H1 (cell line): ENCODE results near the gene PRRG1. TPM values are rescaled to one million over a fixed set of nuclear protein-coding genes. Genes with fewer than 3 reads are reported as not detected.

Source experiments
- CTCF ChIA-PET: fragments of 300-600 bp; sonication (Branson Sonifier 250); formaldehyde crosslinking; loops from one replicate; lab custom pipeline; 2021; ENCODE audit not compliant: partially characterized antibody; lab: Charles Lee
- POLR2A ChIA-PET: fragments of 300-600 bp; sonication (Branson Sonifier 250); formaldehyde crosslinking; loops from one replicate; lab custom pipeline; 2021; ENCODE audit warnings: inconsistent platforms; ENCODE audit not compliant: partially characterized antibody; lab: Charles Lee
- DNase-seq, 2 experiments: peaks; one replicate each; pipeline versions ENCODE4 v3.0.0 to v3.0.0-alpha.2; 2010 to 2022; ENCODE audit warnings: low spot score in 2 of 2, low read depth in 1 of 2, mixed read lengths in 1 of 2
- FAIRE-seq: peaks from 2 replicates; lab custom pipeline; 2011; peaks lifted over from hg19 to GRCh38; lab: Jason Lieb, UNC
- H2AFZ ChIP-seq: 2 replicates; pipeline ENCODE4 v1.8.1; 2012; ENCODE audit warnings: low read length, inconsistent platforms
- H2AK5ac ChIP-seq: 2 replicates; pipeline ENCODE4 v1.6.1; 2013; ENCODE audit warnings: low read depth, low read length
- H2BK120ac ChIP-seq: replicated peaks from 2 replicates; pipeline ENCODE3; 2013; ENCODE audit warnings: low read depth, low read length, inconsistent platforms
- H2BK12ac ChIP-seq: 2 replicates; pipeline ENCODE4 v1.6.1; 2013; ENCODE audit warnings: low read depth, low read length
- H2BK15ac ChIP-seq: 2 replicates; pipeline ENCODE4 v1.6.1; 2013; ENCODE audit warnings: low read length
- H2BK20ac ChIP-seq: 2 replicates; pipeline ENCODE4 v1.6.1; 2013; ENCODE audit warnings: low read length
- H2BK5ac ChIP-seq: 2 replicates; pipeline ENCODE4 v1.6.1; 2013; ENCODE audit warnings: low read depth, low read length
- H3K14ac ChIP-seq: 2 replicates; pipeline ENCODE4 v1.6.1; 2013; ENCODE audit warnings: inconsistent platforms; ENCODE audit not compliant: insufficient read length
- H3K18ac ChIP-seq: 2 replicates; pipeline ENCODE4 v1.6.1; 2013; ENCODE audit warnings: low read length; ENCODE audit errors: extremely low read depth
- H3K23ac ChIP-seq: 2 replicates; pipeline ENCODE4 v1.6.1; 2013; ENCODE audit warnings: inconsistent platforms; ENCODE audit not compliant: insufficient read length
- H3K23me2 ChIP-seq: 2 replicates; pipeline ENCODE4 v1.6.1; 2013; ENCODE audit warnings: low read depth, low read length
- H3K27ac ChIP-seq: 2 replicates; pipeline ENCODE4 v1.6.1; 2011; ENCODE audit warnings: low read depth, low read length, inconsistent platforms
- H3K27me3 ChIP-seq, 4 experiments: replicated peaks in 1 of 4; 1 replicate in 1 of 4; 2 replicates in 3 of 4; pipeline versions ENCODE4 v1.6.1 to v1.8.1; 2011 to 2013; ENCODE audit warnings: low read length in 3 of 4, mild to moderate bottlenecking in 3 of 4, inconsistent platforms in 2 of 4, mixed read lengths in 2 of 4, moderate library complexity in 1 of 4; ENCODE audit not compliant: control insufficient read depth in 3 of 4, insufficient read depth in 3 of 4; ENCODE audit errors: extremely low read depth in 1 of 4
- H3K36me3 ChIP-seq, 4 experiments: 2 replicates each; pipeline versions ENCODE4 v1.6.1 to v1.8.1; 2011 to 2013; ENCODE audit warnings: mild to moderate bottlenecking in 4 of 4, low read length in 3 of 4, moderate library complexity in 2 of 4, control low read depth in 1 of 4, inconsistent platforms in 1 of 4; ENCODE audit not compliant: insufficient read depth in 4 of 4, control insufficient read depth in 2 of 4
- H3K4ac ChIP-seq: replicated peaks from 2 replicates; pipeline ENCODE3; 2013; ENCODE audit warnings: low read length, low read depth, mixed read lengths, inconsistent platforms; ENCODE audit not compliant: insufficient read length
- H3K4me1 ChIP-seq, 4 experiments: replicated peaks in 1 of 4; 1 replicate in 1 of 4; 2 replicates in 3 of 4; pipeline versions ENCODE4 v1.6.1 to v1.8.1; 2011 to 2013; ENCODE audit warnings: low read length in 3 of 4, inconsistent platforms in 2 of 4, mixed read lengths in 1 of 4; ENCODE audit not compliant: insufficient read depth in 4 of 4, control insufficient read depth in 3 of 4
- H3K4me2 ChIP-seq, 2 experiments: 2 replicates each; pipeline versions ENCODE4 v1.6.1 to v1.8.1; 2011 to 2013; ENCODE audit warnings: low read depth in 2 of 2, low read length in 2 of 2, control low read depth in 1 of 2, inconsistent platforms in 1 of 2, mild to moderate bottlenecking in 1 of 2; ENCODE audit not compliant: insufficient read depth in 1 of 2
- H3K4me3 ChIP-seq, 4 experiments: fragments of 200-600, 300-600 bp in 1 of 4; sonication (generic), shearing (Covaris generic), sonication (Bioruptor Twin) in 1 of 4; 2 replicates each; pipeline versions ENCODE4 v1.5.1 to v1.8.1; 2011 to 2016; ENCODE audit warnings: low read length in 4 of 4, low read depth in 3 of 4, control low read depth in 2 of 4, inconsistent platforms in 2 of 4, mild to moderate bottlenecking in 2 of 4, mixed read lengths in 1 of 4, moderate library complexity in 1 of 4; ENCODE audit not compliant: insufficient read depth in 2 of 4; ENCODE audit errors: extremely low read depth in 1 of 4
- H3K56ac ChIP-seq: replicated peaks from 2 replicates; pipeline ENCODE3; 2013; ENCODE audit warnings: low read depth, mild to moderate bottlenecking, mixed read lengths, low read length, inconsistent platforms; ENCODE audit not compliant: insufficient read length
- H3K79me1 ChIP-seq: 2 replicates; pipeline ENCODE4 v1.6.1; 2013; ENCODE audit warnings: low read depth, low read length, control low read depth
- H3K79me2 ChIP-seq, 2 experiments: 2 replicates each; pipeline versions ENCODE4 v1.6.1 to v1.8.1; 2012 to 2013; ENCODE audit warnings: low read length in 2 of 2, mild to moderate bottlenecking in 2 of 2, inconsistent platforms in 1 of 2; ENCODE audit not compliant: insufficient read depth in 2 of 2, control insufficient read depth in 1 of 2
- H3K9ac ChIP-seq, 4 experiments: replicated peaks in 1 of 4; 1 replicate in 1 of 4; 2 replicates in 3 of 4; pipeline versions ENCODE4 v1.6.1 to v1.8.1; 2011 to 2013; ENCODE audit warnings: low read depth in 3 of 4, low read length in 3 of 4, control low read depth in 2 of 4, mild to moderate bottlenecking in 2 of 4, moderate library complexity in 2 of 4, inconsistent platforms in 1 of 4; ENCODE audit errors: extremely low read depth in 1 of 4
- H3K9me3 ChIP-seq, 2 experiments: 2 replicates each; pipeline versions ENCODE4 v1.6.1 to v1.8.1; 2012 to 2013; ENCODE audit warnings: mild to moderate bottlenecking in 2 of 2, moderate library complexity in 2 of 2, control low read depth in 1 of 2, inconsistent platforms in 1 of 2, low read depth in 1 of 2, low read length in 1 of 2, mixed read lengths in 1 of 2; ENCODE audit not compliant: insufficient read depth in 2 of 2
- H4K20me1 ChIP-seq, 2 experiments: replicated peaks in 1 of 2; 2 replicates each; pipeline versions ENCODE3 to v1.8.1; 2011 to 2013; ENCODE audit warnings: inconsistent platforms in 2 of 2, low read length in 2 of 2, mild to moderate bottlenecking in 1 of 2; ENCODE audit not compliant: insufficient read depth in 2 of 2, control insufficient read depth in 1 of 2
- H4K5ac ChIP-seq: 2 replicates; pipeline ENCODE4 v1.6.1; 2013; ENCODE audit warnings: low read length, low read depth, mixed read lengths, inconsistent platforms; ENCODE audit not compliant: insufficient read length
- H4K8ac ChIP-seq: 2 replicates; pipeline ENCODE4 v1.8.0; 2013; ENCODE audit warnings: mild to moderate bottlenecking, moderate library complexity, low read length, inconsistent platforms; ENCODE audit not compliant: insufficient read depth; ENCODE audit errors: extremely low read depth
- H4K91ac ChIP-seq: replicated peaks from 2 replicates; pipeline ENCODE3; 2013; ENCODE audit warnings: low read length, mixed read lengths, inconsistent platforms; ENCODE audit not compliant: insufficient read length
- MAX ChIP-seq: IDR thresholded peaks from 2 replicates; pipeline ENCODE4 v1.6.1; 2012; ENCODE audit warnings: inconsistent platforms
- TCF12 ChIP-seq: IDR thresholded peaks from 2 replicates; pipeline ENCODE4 v1.6.1; 2011; ENCODE audit warnings: low read depth, mild to moderate bottlenecking, low read length
- WGBS, 2 experiments: shearing (Covaris generic) in 1 of 2; methylation state at CpG; one replicate each; pipeline versions ENCODE4 v1.1.6 to v1.1.7; 2013 to 2015; ENCODE audit warnings: low lambda C conversion rate in 2 of 2, mixed read lengths in 2 of 2, inconsistent platforms in 1 of 2, low coverage in 1 of 2, missing lambda C conversion rate in 1 of 2; ENCODE audit not compliant: insufficient replicate concordance in 2 of 2, insufficient coverage in 1 of 2, insufficient read length in 1 of 2; ENCODE audit errors: extremely low coverage in 1 of 2, missing lambda C conversion rate in 1 of 2; 5-methylcytosine and 5-hydroxymethylcytosine counted together
- polyA plus RNA-seq, 7 experiments: library from polyadenylated mRNA; depleted of rRNA in 3 of 7; stranded (reverse) in 5 of 7; unstranded in 2 of 7; fragments of >200 nt in 5 of 7; fragments of 200-250 nt in 2 of 7; gene quantifications; 1 replicate in 5 of 7; 2 replicates in 1 of 7; 4 replicates in 1 of 7; pipeline versions ENCODE4 v1.2.1 to v1.2.3, GENCODE V29; 2011 to 2013; ENCODE audit warnings: missing spikeins in 2 of 7, mixed read lengths in 2 of 7
- total RNA-seq: library from RNA; stranded (reverse); fragmentation: NEBNext Ultra II Directional; extraction: Animal tissue kit (Norgen Biotek cat#: 25700); gene quantifications from 2 replicates; pipeline ENCODE4 v1.2.1, GENCODE V29; 2021

PRRG1 gene
- total and polyA plus RNA-seq, 2 of the 8 experiments (the other 6 are each of a cell fraction or from before 2014, with no cell fraction given) = 10.2 to 10.5 TPM

GRCh38 chrX:37370499-37371141, 21.5 kb downstream of the PRRG1 start:
- no peaks in the 10 kb centered on the region for H3K9me3 ChIP-seq
- H3K56ac ChIP-seq = no peak overlapping the region
- no peak overlapping the region for H3K14ac ChIP-seq
- POLR2A ChIA-PET = interaction anchor here (0.9 kb wide), 1 partner anchor 10 kb away, joined by 3 read pairs; no protein-coding TSS in a partner anchor
- H4K8ac ChIP-seq = no peak overlapping the region
- WGBS, 2 experiments = 93% methylated on average over 2 of the region's 4 CpGs; no CpG with 5 or more reads in 1 of the 2 experiments
- no peak overlapping the region for H2AFZ ChIP-seq
- H3K79me2 ChIP-seq = peaks cover 0 to 48% of the 10 kb centered on the region in 2 experiments; a peak in 2 of 4 replicates
- H2BK20ac ChIP-seq = no peak overlapping the region
- H3K4me2 ChIP-seq = no peak overlapping the region
- no peak overlapping the region for H3K9ac ChIP-seq
- no peaks in the 10 kb centered on the region for H3K23me2 ChIP-seq
- H3K79me1 ChIP-seq = no peaks in the 10 kb centered on the region; the same call in 1 of the 2 replicates
- H4K20me1 ChIP-seq = no peaks in the 10 kb centered on the region
- H3K36me3 ChIP-seq = no peaks in the 10 kb centered on the region
- H3K4me3 ChIP-seq = no peak overlapping the region
- no peak overlapping the region for H2AK5ac ChIP-seq
- H2BK15ac ChIP-seq = no peak overlapping the region
- H3K4me1 ChIP-seq = no peaks in the 10 kb centered on the region; a peak in 1 of 7 replicates
- H4K5ac ChIP-seq = no peak overlapping the region
- no peak overlapping the region for H3K18ac ChIP-seq
- H2BK12ac ChIP-seq = no peak overlapping the region
- H2BK5ac ChIP-seq = no peak overlapping the region
- H3K27me3 ChIP-seq = no peaks in the 10 kb centered on the region
- no peak overlapping the region for H2BK120ac ChIP-seq
- CTCF ChIA-PET = interaction anchor here (0.5 kb wide), 1 partner anchor 1314 kb away, joined by 5 read pairs; no protein-coding TSS in a partner anchor
- H4K91ac ChIP-seq = no peak overlapping the region
- DNase-seq (no peak), FAIRE-seq (no peak)
- TF ChIP-seq TCF12 (no peak), MAX (no peak)
- no peak overlapping the region for H3K4ac ChIP-seq
- no peak overlapping the region for H3K27ac ChIP-seq
- no peak overlapping the region for H3K23ac ChIP-seq
